Kasumi-1 (cell line): ENCODE data around the gene OR6M1.

Experiments
- DNase-seq, 2 experiments: peaks; one replicate each; lab custom pipeline; 2025; lab: John Stamatoyannopoulos, UW

The OR6M1 gene

GRCh38 chr11:123806249-123806648 lies at the start of gene OR6M1:
OR6M1 (minus strand) TSS chr11:123806349; CDS start chr11:123806349, 0 bp downstream.
- no peak for DNase-seq

GRCh38 chr11:123853038-123853437 lies 46.9 kb upstream of the OR6M1 start:
- no peak for DNase-seq

- no peak for DNase-seq
Observed at GRCh38 chr11:123852321-123852720, 46.2 kb upstream of the OR6M1 start.

- DNase-seq = no peak
Observed at GRCh38 chr11:123851110-123851509, 45.0 kb upstream of the OR6M1 start.

GRCh38 chr11:123841174-123841573 lies 35.0 kb upstream of the OR6M1 start:
- no peak for DNase-seq

- DNase-seq = no peak
Observed at GRCh38 chr11:123839131-123839530, 33.0 kb upstream of the OR6M1 start.

GRCh38 chr11:123838659-123839058 lies 32.5 kb upstream of the OR6M1 start:
- DNase-seq = no peak

GRCh38 chr11:123838199-123838598 lies 32.0 kb upstream of the OR6M1 start:
- DNase-seq = no peak

- DNase-seq = no peak
Observed at GRCh38 chr11:123833095-123833494, 26.9 kb upstream of the OR6M1 start.

GRCh38 chr11:123829745-123830144 lies 23.6 kb upstream of the OR6M1 start:
- DNase-seq = no peak

GRCh38 chr11:123822599-123822998 lies 16.4 kb upstream of the OR6M1 start:
- DNase-seq = no peak

- no peak for DNase-seq
Observed at GRCh38 chr11:123822032-123822431, 15.9 kb upstream of the OR6M1 start.

- DNase-seq = no peak
Observed at GRCh38 chr11:123815122-123815521, 9.0 kb upstream of the OR6M1 start.

GRCh38 chr11:123801765-123802164 lies 4.4 kb downstream of the OR6M1 start:
- DNase-seq = no peak

GRCh38 chr11:123800036-123800435 lies 6.1 kb downstream of the OR6M1 start:
- DNase-seq = no peak

GRCh38 chr11:123799438-123799837 lies 6.7 kb downstream of the OR6M1 start:
- DNase-seq = no peak

GRCh38 chr11:123798513-123799252 lies 7.5 kb downstream of the OR6M1 start:
- DNase-seq = no peak

- no peak for DNase-seq
Observed at GRCh38 chr11:123798079-123798478, 8.1 kb downstream of the OR6M1 start.

GRCh38 chr11:123797541-123797940 lies 8.6 kb downstream of the OR6M1 start:
- no peak for DNase-seq

- no peak for DNase-seq
Observed at GRCh38 chr11:123797114-123797513, 9.0 kb downstream of the OR6M1 start.

GRCh38 chr11:123796226-123796625 lies 9.9 kb downstream of the OR6M1 start:
- no peak for DNase-seq

- no peak for DNase-seq
Observed at GRCh38 chr11:123783536-123783935, 22.6 kb downstream of the OR6M1 start.

- DNase-seq = no peak
Observed at GRCh38 chr11:123778511-123778910, 27.6 kb downstream of the OR6M1 start.
